Effector memory CD4-positive, alpha-beta T cell (primary cell): Measurements from ENCODE around the gene CDR2.

Experiments
- DNase-seq, 3 donors: peaks; one replicate each; pipeline ENCODE4 v3.0.0-alpha.2; 2020
- H3K27ac ChIP-seq: 2 replicates; pipeline ENCODE4 v1.7.0; 2013; ENCODE audit warnings: mild to moderate bottlenecking, low read length, moderate library complexity; ENCODE audit not compliant: insufficient read depth, poor library complexity, severe bottlenecking
- H3K27me3 ChIP-seq: replicated peaks from 2 replicates; pipeline ENCODE4 v1.7.0; 2013; ENCODE audit warnings: mild to moderate bottlenecking, low read length; ENCODE audit not compliant: insufficient read depth, control insufficient read depth, poor library complexity, severe bottlenecking
- H3K36me3 ChIP-seq: 2 replicates; pipeline ENCODE4 v1.7.0; 2013; ENCODE audit warnings: mild to moderate bottlenecking, low read length, moderate library complexity; ENCODE audit not compliant: control insufficient read depth, insufficient read depth
- H3K4me1 ChIP-seq: 2 replicates; pipeline ENCODE4 v1.7.0; 2013; ENCODE audit warnings: low read length, mild to moderate bottlenecking; ENCODE audit not compliant: control insufficient read depth, insufficient read depth, poor library complexity, severe bottlenecking
- H3K4me3 ChIP-seq: 2 replicates; pipeline ENCODE4 v1.7.0; 2013; ENCODE audit warnings: low read length, low read depth, mild to moderate bottlenecking; ENCODE audit not compliant: insufficient read depth, poor library complexity, severe bottlenecking
- H3K9me3 ChIP-seq: 2 replicates; pipeline ENCODE4 v1.7.0; 2013; ENCODE audit warnings: mild to moderate bottlenecking, low read length, moderate library complexity; ENCODE audit not compliant: control insufficient read depth

The CDR2 gene

DNA sequence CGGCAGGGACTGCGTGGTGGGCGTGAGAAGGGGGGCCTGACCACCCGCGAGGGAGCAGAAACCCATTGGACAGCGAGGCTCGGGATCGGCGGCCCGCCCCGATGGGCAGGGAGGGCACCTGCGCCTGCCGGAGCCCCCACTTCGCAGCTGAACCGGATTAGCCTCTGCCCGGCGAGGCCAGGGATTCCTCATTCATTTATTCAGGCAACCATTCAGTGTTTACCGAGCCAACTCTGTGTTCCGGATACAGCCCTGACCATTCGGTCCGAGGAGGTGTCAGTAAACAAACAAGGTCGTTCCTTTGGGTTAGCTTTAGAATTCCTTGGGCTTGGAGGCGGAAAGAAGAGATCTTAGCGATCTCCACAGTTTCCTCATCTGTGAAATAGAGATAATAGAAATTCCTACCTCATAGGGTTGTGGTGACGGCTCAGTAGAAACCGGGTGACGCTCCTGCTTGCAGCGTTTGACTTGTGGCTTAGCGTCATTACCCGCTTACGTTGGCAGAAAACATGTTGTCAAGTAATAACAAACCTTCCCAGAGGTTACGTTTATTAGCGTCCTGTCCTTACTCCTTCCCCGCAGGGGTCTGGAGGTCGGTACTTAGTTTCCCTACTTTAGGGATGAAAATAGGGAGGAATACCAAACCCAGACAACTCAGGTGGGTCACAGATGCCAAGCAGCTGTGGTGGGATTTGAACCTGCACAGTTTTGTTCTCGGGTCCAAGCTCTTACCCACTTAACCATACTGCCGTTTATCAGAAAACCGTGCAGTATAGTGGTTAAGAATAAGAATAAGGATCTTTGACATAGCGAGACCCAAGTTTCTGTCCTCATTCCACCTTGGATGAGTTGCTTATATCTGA is 76.3 kb downstream of the CDR2 start:
- Histone ChIP-seq H3K27ac (peak overlapping the region; percentile 98), H3K36me3 (peaks cover 12% of the 10 kb centered on the region), H3K4me1 (peaks cover 14% of the 10 kb centered on the region), H3K9me3 (no peaks in the 10 kb centered on the region), H3K4me3 (peak overlapping the region; percentile 97), H3K27me3 (no peaks in the 10 kb centered on the region)
- peak; percentile 55 to 68 (median 67) for DNase-seq

DNA sequence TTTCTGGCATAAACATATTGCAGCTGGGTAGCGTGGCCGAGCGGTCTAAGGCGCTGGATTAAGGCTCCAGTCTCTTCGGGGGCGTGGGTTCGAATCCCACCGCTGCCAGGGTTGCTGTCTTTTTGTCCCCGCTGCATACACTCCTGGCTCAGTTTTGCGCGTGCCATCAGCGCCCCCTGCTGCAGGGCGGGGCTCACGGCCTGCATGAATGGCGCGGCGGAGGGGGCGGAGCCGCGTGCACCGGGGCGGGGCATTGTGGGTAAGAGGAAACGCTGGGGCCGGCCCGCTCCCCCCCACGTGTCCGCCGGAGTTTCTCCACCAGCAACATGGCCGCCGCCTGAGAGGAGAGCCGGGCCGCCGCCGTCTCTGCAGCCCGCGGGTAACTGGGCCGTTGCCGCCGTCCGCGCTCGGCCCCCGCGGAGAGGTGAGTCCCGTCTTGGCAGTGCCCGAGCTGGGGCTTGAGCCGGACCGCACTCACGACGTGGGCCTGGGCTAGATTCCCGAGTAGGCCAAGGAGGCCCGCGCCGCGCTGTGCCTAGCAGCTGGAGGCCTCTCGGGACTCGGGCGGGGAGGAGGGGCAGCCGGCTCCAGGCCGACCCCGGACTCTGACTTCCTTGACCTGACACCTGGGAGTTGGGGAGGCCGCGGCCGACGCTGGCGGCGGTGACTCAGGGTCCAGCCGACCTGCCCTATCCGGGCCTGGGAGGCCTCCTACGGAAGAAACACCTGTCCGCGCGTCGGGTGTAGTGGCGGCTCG is 77.1 kb downstream of the CDR2 start, which contains the start of gene POLR3E:
Gene POLR3E (plus strand): TSS at position 296 of the 757 bp plus-strand sequence. CDS start 5,560 bp downstream, outside the sequence.
- peaks cover 14% of the 10 kb centered on the region for H3K4me1 ChIP-seq
- peak; percentile 99 to 100 (median 100) for DNase-seq
- peak within 1 kb of the TSS; percentile 97 for H3K4me3 ChIP-seq
- peak within 1 kb of the TSS; percentile 98 for H3K27ac ChIP-seq
- H3K27me3 ChIP-seq = no peaks in the 10 kb centered on the region
- no peaks in the 10 kb centered on the region for H3K9me3 ChIP-seq
- peaks cover 5% of the 10 kb centered on the region for H3K36me3 ChIP-seq

DNA sequence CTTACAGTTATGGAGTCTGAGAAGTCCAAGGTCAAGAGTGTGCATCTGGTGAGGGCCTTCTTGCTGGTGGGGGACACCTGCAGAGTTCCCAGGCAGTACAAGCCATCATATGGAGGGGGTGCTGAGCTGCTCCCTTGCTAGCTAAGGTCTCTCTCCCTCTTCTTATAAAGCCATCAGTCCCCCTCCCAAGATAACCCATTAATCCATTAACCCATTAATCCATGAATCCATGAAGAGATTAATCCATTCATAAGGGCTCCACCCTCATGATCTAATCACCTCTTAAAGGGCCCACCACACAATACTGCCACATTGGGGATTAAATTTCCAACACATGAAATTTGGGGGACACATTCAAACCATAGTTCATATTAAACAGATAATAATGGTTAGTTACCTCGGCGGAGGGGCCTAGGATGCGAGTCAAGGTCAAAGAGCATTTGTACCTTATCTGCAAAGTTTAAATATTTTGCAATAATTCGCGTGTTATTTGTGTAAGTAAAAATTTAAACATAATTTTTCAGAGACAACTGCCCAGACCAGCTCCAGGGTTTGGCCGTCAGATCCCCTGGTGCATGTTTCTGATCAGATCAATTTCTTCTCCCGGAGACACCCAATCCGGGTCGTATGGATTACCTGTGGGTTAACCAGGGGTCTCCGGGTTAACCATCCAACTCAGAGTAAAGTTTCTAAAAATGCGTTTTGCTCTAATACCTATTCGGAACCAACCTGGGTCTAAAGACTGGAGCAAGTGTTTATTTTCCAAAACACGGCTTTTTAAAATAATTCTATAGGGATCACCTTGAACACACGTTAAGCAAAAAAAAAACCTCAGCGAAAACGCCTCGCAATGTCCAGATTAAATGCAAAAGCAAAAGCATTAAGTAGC is 78.0 kb downstream of the CDR2 start:
- H3K4me1 ChIP-seq = peaks cover 14% of the 10 kb centered on the region
- H3K4me3 ChIP-seq = peak overlapping the region; percentile 97
- no peaks in the 10 kb centered on the region for H3K27me3 ChIP-seq
- H3K9me3 ChIP-seq = no peaks in the 10 kb centered on the region
- H3K27ac ChIP-seq = peak overlapping the region; percentile 49
- H3K36me3 ChIP-seq = peaks cover 5% of the 10 kb centered on the region
- no peak for DNase-seq
